HG03460 (cell line): ENCODE data around the gene SLC39A5.
"Not testable (repeated sequence)": the region's sequence is repeated elsewhere in the genome, so short reads cannot be mapped to it uniquely, and the experiment has no call there.

Source experiments
- ATAC-seq: cut with Tn5 transposase; IDR thresholded peaks from one replicate; pipeline ENCODE4 v1.9.1; 2021; ENCODE audit not compliant: unreplicated experiment

The SLC39A5 gene

DNA sequence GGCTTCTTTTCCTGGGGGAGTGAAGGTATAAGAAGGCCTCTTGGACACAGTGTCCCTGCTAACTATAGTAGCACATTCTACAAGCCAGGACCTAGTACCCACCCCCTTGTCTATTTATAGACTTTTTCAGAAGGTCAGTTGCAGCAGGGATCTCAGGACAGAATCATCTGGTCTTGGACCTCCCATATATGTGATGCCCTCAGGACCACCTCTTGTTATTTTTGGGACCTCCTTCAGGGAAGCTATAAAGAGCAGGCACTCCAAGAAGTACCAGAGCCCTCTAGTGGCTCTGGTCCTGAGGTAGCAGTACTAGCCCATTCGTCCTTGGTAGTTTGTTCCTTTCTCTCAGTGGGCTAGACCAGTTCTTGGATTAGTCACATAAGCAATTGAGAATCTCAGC, 41.2 kb downstream of the SLC39A5 start:
- no peak for ATAC-seq

DNA sequence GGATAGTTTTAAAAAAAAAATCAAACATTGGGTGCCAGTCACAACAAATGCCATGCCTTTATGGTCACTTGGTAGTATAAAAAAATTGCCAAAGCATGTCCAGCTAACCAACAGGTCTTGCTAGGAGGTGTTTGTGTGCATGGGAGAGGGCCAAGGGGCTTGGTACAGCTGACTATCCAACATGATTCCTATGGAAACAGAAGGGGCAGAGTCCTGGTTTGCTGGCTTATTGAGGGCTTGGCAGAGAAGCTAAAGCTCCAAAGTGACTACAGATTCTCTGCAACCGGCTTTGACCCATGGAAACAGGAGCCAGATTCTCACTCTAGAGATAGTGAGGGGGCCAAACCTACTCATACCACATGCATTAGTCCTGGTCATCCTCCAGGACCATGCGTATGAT, 42.6 kb downstream of the SLC39A5 start:
- ATAC-seq: not testable (repeated sequence)

DNA sequence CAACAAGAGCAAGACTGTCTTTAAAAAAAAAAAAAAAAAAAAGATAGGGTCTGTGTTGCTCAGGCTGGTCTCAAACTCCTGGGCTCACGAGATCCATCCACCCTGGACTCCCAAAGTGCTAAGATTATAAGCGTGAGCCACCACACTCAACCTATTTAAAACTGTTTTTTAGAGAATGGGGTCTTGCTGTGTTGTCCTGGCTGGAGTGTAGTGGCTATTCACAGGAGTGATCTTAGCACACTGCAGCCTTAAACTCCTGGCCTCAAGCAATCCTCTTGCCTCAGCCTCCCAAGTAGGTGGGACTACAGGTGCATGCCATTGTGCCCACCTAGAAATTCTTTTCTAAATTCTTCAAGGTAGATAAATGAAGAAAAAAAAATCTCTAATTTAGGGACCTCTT, 44.4 kb downstream of the SLC39A5 start:
- ATAC-seq: no peak

DNA sequence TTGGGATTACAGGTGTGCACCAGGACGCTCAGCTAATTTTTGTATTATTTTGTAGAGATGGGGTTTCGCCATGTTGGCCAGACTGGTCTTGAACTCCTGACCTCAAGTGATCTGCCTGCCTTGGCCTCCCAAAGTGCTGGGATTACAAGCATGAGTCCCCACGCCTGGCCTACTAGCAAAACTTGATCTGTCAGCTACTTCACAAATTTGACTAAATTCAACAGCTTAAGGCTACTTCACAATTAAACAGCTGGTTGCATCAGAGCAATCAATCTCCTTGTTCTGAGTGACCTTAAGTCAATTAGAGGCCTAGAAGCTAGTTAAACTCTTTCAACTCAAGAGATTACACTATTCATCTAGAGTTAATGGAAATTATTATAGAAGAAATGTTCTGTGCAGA, 49.1 kb downstream of the SLC39A5 start:
- ATAC-seq: no peak

DNA sequence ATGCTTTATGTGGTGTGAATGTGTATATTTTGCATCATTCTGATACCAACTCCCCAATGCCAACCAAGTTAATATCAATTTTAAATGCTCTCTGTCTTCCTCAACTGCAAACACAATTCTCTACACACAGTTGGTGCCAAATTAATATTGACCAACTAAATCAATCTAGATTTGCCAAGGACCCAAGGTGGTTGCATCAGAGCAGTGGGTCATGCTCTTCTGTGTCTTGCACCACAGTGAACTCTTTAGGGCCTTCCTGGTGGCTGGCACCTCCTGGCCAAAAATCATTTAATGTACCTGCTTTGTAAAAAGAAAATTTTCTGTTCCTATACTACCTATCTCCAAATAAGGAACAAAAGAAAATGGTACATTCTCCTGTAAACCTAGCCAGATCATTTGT, 51.0 kb downstream of the SLC39A5 start:
- no peak for ATAC-seq

DNA sequence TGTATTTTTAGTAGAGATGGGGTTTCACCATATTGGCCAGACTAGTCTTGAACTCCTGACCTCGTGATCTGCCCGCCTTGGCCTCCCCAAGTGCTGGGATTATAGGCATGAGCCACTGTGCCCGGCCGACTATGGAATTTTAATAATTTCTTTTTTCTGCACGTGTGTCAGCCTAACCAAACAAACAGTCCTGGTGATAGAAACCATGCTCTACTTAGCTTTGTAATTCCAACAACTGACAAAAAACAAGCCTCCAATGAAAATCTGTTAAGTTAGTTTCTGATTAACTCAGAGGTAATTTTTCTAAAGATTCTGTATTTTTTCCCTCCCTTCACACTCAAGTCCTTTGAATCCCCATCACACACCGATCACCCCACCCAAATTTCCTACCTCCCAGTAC, 52.2 kb downstream of the SLC39A5 start:
- no peak for ATAC-seq

DNA sequence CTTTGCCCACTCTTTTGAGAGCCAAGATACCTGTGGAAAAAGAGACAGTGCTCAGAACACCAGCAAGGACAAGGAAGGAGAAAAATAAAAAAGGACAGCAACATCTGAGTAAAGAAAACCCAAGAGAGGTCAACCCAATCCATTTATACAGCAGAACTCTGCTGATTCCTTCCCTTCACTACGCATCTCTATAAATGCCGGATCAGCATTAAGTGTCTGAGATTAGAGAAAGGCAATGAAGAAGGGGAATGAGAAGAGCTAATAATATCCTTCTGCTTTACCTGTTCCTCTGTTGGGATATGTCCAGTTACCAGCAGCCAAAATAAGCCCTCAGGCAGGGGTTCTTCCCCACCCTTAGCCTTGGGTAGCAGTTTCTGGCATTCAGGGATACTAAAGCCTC, 52.7 kb downstream of the SLC39A5 start:
- ATAC-seq: no peak

DNA sequence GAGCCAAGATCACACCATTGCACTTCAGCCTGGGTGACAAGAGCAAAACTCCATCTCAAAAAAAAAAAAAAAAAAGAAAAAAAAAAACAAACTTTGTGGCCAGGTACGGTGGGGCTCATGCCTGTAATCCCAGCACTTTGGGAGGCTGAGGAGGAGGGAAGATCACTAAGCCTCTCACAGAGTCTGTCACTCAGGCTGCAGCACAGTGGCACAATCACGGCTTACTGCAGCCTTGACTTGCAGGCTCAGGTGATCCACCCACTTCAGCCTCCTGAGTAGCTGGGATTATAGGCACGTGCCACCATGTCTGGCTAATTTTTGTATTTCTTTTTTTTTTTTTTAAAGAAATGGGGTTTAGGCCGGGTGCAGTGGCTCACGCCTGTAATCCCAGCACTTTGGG, 54.4 kb downstream of the SLC39A5 start:
- ATAC-seq: not testable (repeated sequence)

DNA sequence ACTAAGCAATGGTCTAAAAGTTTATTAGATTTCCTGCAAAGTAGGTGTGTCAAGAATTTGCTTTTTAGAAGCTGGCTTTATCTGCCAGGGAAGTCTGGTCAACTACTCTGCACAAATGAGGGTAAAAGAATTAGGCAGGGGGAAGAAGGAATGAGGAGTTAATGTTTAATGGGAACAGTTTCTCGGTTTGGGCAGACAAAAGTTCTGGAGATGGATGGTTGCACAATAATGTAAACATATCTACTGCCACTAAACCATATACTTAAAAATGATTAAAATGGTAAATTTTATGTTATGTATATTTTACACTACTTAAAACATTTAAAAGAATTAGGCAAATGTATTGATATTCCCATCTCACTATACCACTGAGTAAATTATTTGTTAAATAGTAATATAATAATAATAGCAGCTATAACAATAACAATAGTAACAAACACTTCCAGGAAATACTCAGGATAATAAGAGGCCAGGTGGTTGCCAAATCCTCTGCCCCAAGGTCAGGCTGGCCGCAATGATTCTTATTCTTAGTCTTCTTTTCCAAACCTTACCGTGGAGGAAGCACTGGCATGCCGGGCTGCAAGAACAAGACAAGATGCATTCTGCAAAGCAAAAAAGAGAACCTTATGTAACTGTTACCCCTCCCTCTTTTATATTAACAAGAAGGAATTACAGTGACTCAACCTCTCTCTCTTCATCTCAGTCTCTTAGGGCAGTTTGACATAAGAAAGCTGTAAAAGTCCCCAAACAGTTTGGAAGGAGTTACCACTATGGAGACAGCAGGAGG, 56.4 kb downstream of the SLC39A5 start:
- ATAC-seq: no peak
